HCT116 (cell line): ENCODE measurements around the gene EP400. TPM values are rescaled to one million over a fixed set of nuclear protein-coding genes. Genes with fewer than 3 reads are reported as not detected.

ENCODE experiments used
- ATAC-seq: fragments of 200-7000 bp; cut with Tn5 transposase; 2 replicates; pipeline ENCODE4 v1.9.1; 2020; ENCODE audit warnings: mild to moderate bottlenecking, moderate library complexity
- BruUV-seq: library from RNA; stranded (reverse); fragments of 400-500 nt; replicated peaks from 2 replicates; lab custom pipeline; 2021; lab: Mats Ljungman, UMichigan
- CTCF ChIA-PET: fragments of 300-600 bp; sonication (Branson Sonifier 250); formaldehyde crosslinking; loops from one replicate; lab custom pipeline; 2021; ENCODE audit warnings: antibody characterized with exemption; lab: Charles Lee
- POLR2A ChIA-PET: fragments of 300-600, 350-600 bp; sonication (Branson Sonifier 250); formaldehyde crosslinking; loops from one replicate; lab custom pipeline; 2021; ENCODE audit warnings: antibody characterized with exemption; lab: Charles Lee
- RAD21 ChIA-PET, 2 experiments: fragments of 300-600 bp; sonication (Branson Sonifier 250); formaldehyde crosslinking; loops; one replicate each; lab custom pipeline; 2023; ENCODE audit warnings: low total read pairs in 2 of 2; ENCODE audit not compliant: uncharacterized antibody in 2 of 2, unreplicated experiment in 2 of 2, low non-redundant PET in 1 of 2; lab: Charles Lee
- DNase-seq: peaks from one replicate; pipeline ENCODE4 v3.0.0-alpha.2; 2010; ENCODE audit warnings: low read depth, low spot score
- H2AFZ ChIP-seq: fragments of 200-600 bp; shearing (Covaris generic), sonication (generic); 2 replicates; pipeline ENCODE4 v1.6.1; 2017; ENCODE audit warnings: low read depth, mixed run types, mixed read lengths, antibody characterized with exemption, low read length; ENCODE audit not compliant: poor library complexity, severe bottlenecking
- H3K27ac ChIP-seq: 2 replicates; pipeline ENCODE4 v1.5.1; 2012; ENCODE audit warnings: low read depth, low read length
- H3K27me3 ChIP-seq: fragments of 200-600 bp; sonication (generic); 2 replicates; pipeline ENCODE4 v1.6.1; 2016; ENCODE audit warnings: mixed run types, low read length, mixed read lengths; ENCODE audit not compliant: insufficient read depth
- H3K36me3 ChIP-seq, 2 experiments: fragments of 200-500 bp in 1 of 2; fragments of 200-600 bp in 1 of 2; sonication (Bioruptor generic) in 1 of 2; sonication (generic) in 1 of 2; 2 replicates each; pipeline versions ENCODE4 v1.5.1 to v1.6.1; 2014 to 2016; ENCODE audit warnings: low read length in 2 of 2, inconsistent platforms in 1 of 2, mixed read lengths in 1 of 2, mixed run types in 1 of 2; ENCODE audit not compliant: insufficient read depth in 2 of 2, control insufficient read depth in 1 of 2
- H3K4me1 ChIP-seq, 2 experiments: fragments of 200-600 bp in 1 of 2; sonication (generic) in 1 of 2; 2 replicates each; pipeline versions ENCODE4 v1.5.1 to v1.6.1; 2012 to 2017; ENCODE audit warnings: low read length in 2 of 2, inconsistent platforms in 1 of 2, mild to moderate bottlenecking in 1 of 2, mixed read lengths in 1 of 2, mixed run types in 1 of 2, moderate library complexity in 1 of 2; ENCODE audit not compliant: insufficient read depth in 2 of 2, control insufficient read depth in 1 of 2
- H3K4me2 ChIP-seq: fragments of 200-600 bp; sonication (generic); 2 replicates; pipeline ENCODE4 v1.6.1; 2017; ENCODE audit warnings: mixed run types, low read length, mixed read lengths
- H3K4me3 ChIP-seq, 2 experiments: fragments of 200-600 bp in 1 of 2; sonication (generic) in 1 of 2; replicated peaks in 1 of 2; 2 replicates each; pipeline ENCODE4 v1.5.1; 2011 to 2016; ENCODE audit warnings: low read length in 2 of 2, control low read depth in 1 of 2, low read depth in 1 of 2, mild to moderate bottlenecking in 1 of 2, mixed read lengths in 1 of 2, mixed run types in 1 of 2
- H3K79me2 ChIP-seq: fragments of 200-600 bp; sonication (generic); 2 replicates; pipeline ENCODE4 v1.6.1; 2017; ENCODE audit warnings: mild to moderate bottlenecking, mixed run types, low read length, moderate library complexity, mixed read lengths; ENCODE audit not compliant: insufficient read depth
- H3K9ac ChIP-seq: fragments of 200-600 bp; sonication (generic); 2 replicates; pipeline ENCODE4 v1.6.1; 2016; ENCODE audit warnings: low read length, mixed read lengths
- H3K9me2 ChIP-seq: fragments of 200-600 bp; sonication (generic), shearing (Covaris generic); 2 replicates; pipeline ENCODE4 v1.6.1; 2017; ENCODE audit warnings: mixed run types, mild to moderate bottlenecking, moderate library complexity; ENCODE audit not compliant: insufficient read depth
- H3K9me3 ChIP-seq, 2 experiments: fragments of 200-500 bp in 1 of 2; fragments of 200-600 bp in 1 of 2; sonication (Bioruptor generic) in 1 of 2; sonication (generic) in 1 of 2; 2 replicates each; pipeline ENCODE4 v1.6.1; 2014 to 2017; ENCODE audit warnings: low read length in 2 of 2, mixed read lengths in 2 of 2, inconsistent platforms in 1 of 2, low read depth in 1 of 2, mild to moderate bottlenecking in 1 of 2, mixed run types in 1 of 2, moderate library complexity in 1 of 2; ENCODE audit not compliant: control insufficient read depth in 1 of 2, insufficient read depth in 1 of 2
- H4K20me1 ChIP-seq: fragments of 200-600 bp; sonication (generic), shearing (Covaris generic); 2 replicates; pipeline ENCODE4 v1.6.1; 2017; ENCODE audit warnings: mixed run types, mild to moderate bottlenecking, moderate library complexity; ENCODE audit not compliant: insufficient read depth
- CEBPB ChIP-seq: IDR thresholded peaks from 2 replicates; pipeline ENCODE4 v1.6.1; 2012; ENCODE audit warnings: low read depth
- CTCF ChIP-seq, 3 experiments: fragments of 200-600 bp in 1 of 3; sonication (generic) in 1 of 3; IDR thresholded peaks in 2 of 3; conservative IDR thresholded peaks in 1 of 3; 2 replicates each; pipeline ENCODE4 v1.5.1; 2012 to 2017; ENCODE audit warnings: low read depth in 2 of 3, low read length in 2 of 3, antibody characterized with exemption in 1 of 3, borderline replicate concordance in 1 of 3, control low read depth in 1 of 3, mild to moderate bottlenecking in 1 of 3, mixed read lengths in 1 of 3, mixed run types in 1 of 3, moderate library complexity in 1 of 3; ENCODE audit not compliant: insufficient read depth in 1 of 3
- EZH2 ChIP-seq: fragments of 200-600 bp; sonication (generic); IDR thresholded peaks from 2 replicates; pipeline ENCODE4 v1.6.1; 2017; ENCODE audit warnings: antibody characterized with exemption, mixed run types
- JUND ChIP-seq: IDR thresholded peaks from 2 replicates; pipeline ENCODE4 v1.6.1; 2012
- MAX ChIP-seq: IDR thresholded peaks from 2 replicates; pipeline ENCODE4 v1.6.1; 2012
- intact Hi-C: fragments of 100-400 bp; cut with micrococcal nuclease; formaldehyde crosslinking; loops from 2 replicates; pipeline ENCODE4 v1.10.0; 2022
- total RNA-seq: library from RNA; stranded (reverse); gene quantifications from one replicate; pipeline ENCODE4 v1.2.1, GENCODE V29; 2021; ENCODE audit not compliant: unreplicated experiment

Gene EP400
- total RNA-seq, 1 experiment from 2014 or later: 54.5 TPM

GRCh38 chr12:132023658-132024057, 73.9 kb downstream of the EP400 start:
- H3K9me3 ChIP-seq: no peaks in the 10 kb centered on the region
- no peaks in the 10 kb centered on the region for H3K79me2 ChIP-seq
- H3K4me3 ChIP-seq: no peak overlapping the region
- BruUV-seq: no TSS peak
- H3K4me2 ChIP-seq: no peak overlapping the region
- TF ChIP-seq EZH2: no peak
- no peak for TF ChIP-seq MAX
- TF ChIP-seq CTCF (IDR thresholded peaks at IDR 0.05 in 2 of 3, conservative IDR thresholded peaks at IDR 0.05 in 1 of 3; ENCODE audit: borderline replicate concordance in 1 of 3, insufficient read depth in 1 of 3, low read depth in 2 of 3, low read length in 2 of 3): no peak
- H3K9me2 ChIP-seq: no peaks in the 10 kb centered on the region
- ChIA-PET CTCF (no interaction called here), POLR2A (no interaction called here), RAD21 (no interaction called here)
- no peak overlapping the region for H2AFZ ChIP-seq
- no peak overlapping the region for H3K9ac ChIP-seq
- no peak for DNase-seq
- H4K20me1 ChIP-seq: no peaks in the 10 kb centered on the region
- no peaks in the 10 kb centered on the region for H3K27me3 ChIP-seq
- ATAC-seq: no peak
- no peaks in the 10 kb centered on the region for H3K4me1 ChIP-seq
- H3K27ac ChIP-seq: no peak overlapping the region
- peaks cover 39 to 44% of the 10 kb centered on the region in 2 experiments; a peak in 3 of 4 replicates for H3K36me3 ChIP-seq
- intact Hi-C loops: no loop called here

DNA sequence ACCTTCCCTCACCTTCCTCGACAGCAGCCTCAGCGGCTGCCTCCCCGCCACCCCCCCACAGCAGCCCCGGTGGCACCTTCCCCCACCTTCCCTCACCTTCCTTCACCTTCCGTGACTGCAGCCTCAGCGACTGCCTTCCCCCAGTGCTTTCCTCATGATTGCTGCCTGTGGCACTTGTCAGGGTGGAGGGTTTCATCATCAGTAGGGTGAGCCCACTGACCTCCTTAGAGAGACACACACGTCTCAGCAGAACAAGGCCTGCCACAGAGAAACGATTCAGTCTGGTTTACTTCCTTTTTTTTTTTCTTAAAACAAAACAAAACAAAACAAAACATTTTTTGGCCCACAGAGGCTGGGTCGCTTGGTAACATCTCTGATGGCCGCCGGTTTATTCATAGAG, 75.0 kb downstream of the EP400 start:
- DNase-seq: no peak
- POLR2A ChIA-PET: no interaction called here
- H3K27ac ChIP-seq: no peak overlapping the region
- no peaks in the 10 kb centered on the region for H3K9me3 ChIP-seq
- no peak overlapping the region for H2AFZ ChIP-seq
- no peak overlapping the region for H3K4me2 ChIP-seq
- no peaks in the 10 kb centered on the region for H4K20me1 ChIP-seq
- no peaks in the 10 kb centered on the region for H3K27me3 ChIP-seq
- BruUV-seq: no TSS peak
- CTCF ChIA-PET: no interaction called here
- TF ChIP-seq CEBPB: no peak
- TF ChIP-seq JUND: no peak
- no peaks in the 10 kb centered on the region for H3K4me1 ChIP-seq
- intact Hi-C loops: no loop called here
- no peaks in the 10 kb centered on the region for H3K79me2 ChIP-seq
- ATAC-seq: no peak
- RAD21 ChIA-PET: no interaction called here
- H3K36me3 ChIP-seq: peaks cover 42 to 45% of the 10 kb centered on the region in 2 experiments; a peak in 3 of 4 replicates
- no peak overlapping the region for H3K9ac ChIP-seq
- H3K9me2 ChIP-seq: no peaks in the 10 kb centered on the region
- H3K4me3 ChIP-seq: no peak overlapping the region
